ENCODE data around the gene SNX24.
A peak's percentile ranks its signal among the peaks of the same experiment; 100 is the strongest.

SNX24 gene

GRCh38 chr5:123035360-123035917 is 190.0 kb downstream of the SNX24 start (continued):
- TF ChIP-seq ZNF148 (tag by site-specific recombination; IDR thresholded peaks at IDR 0.05; ENCODE audit: borderline replicate concordance): no peak
- TF ChIP-seq ZNF341 (tag by site-specific recombination; IDR thresholded peaks at IDR 0.05; ENCODE audit: low read depth): peak; percentile 27; the same call in 1 of the 2 replicates
- no peak for TF ChIP-seq ZNF433 (tag by site-specific recombination; IDR thresholded peaks at IDR 0.05; ENCODE audit: low read depth)
- TF ChIP-seq ZNF837 (tag by site-specific recombination; IDR thresholded peaks at IDR 0.05): no peak
- no peak for TF ChIP-seq ZNF112 (tag by site-specific recombination; IDR thresholded peaks at IDR 0.05)
- no peak for TF ChIP-seq ZNF311 (tag by site-specific recombination; IDR thresholded peaks at IDR 0.05; ENCODE audit: borderline replicate concordance)
- no peak for TF ChIP-seq ZNF843 (tag by site-specific recombination; IDR thresholded peaks at IDR 0.05)
- TF ChIP-seq ZNF549 (tag by site-specific recombination; IDR thresholded peaks at IDR 0.05): no peak
- peak; percentile 56 for TF ChIP-seq ZEB2 (tag by site-specific recombination; IDR thresholded peaks at IDR 0.05)
- TF ChIP-seq ZNF239 (tag by site-specific recombination; IDR thresholded peaks at IDR 0.05): no peak
- TF ChIP-seq ZNF221 (tag by site-specific recombination; IDR thresholded peaks at IDR 0.05; ENCODE audit: borderline replicate concordance): no peak
- TF ChIP-seq, protein P1, sequence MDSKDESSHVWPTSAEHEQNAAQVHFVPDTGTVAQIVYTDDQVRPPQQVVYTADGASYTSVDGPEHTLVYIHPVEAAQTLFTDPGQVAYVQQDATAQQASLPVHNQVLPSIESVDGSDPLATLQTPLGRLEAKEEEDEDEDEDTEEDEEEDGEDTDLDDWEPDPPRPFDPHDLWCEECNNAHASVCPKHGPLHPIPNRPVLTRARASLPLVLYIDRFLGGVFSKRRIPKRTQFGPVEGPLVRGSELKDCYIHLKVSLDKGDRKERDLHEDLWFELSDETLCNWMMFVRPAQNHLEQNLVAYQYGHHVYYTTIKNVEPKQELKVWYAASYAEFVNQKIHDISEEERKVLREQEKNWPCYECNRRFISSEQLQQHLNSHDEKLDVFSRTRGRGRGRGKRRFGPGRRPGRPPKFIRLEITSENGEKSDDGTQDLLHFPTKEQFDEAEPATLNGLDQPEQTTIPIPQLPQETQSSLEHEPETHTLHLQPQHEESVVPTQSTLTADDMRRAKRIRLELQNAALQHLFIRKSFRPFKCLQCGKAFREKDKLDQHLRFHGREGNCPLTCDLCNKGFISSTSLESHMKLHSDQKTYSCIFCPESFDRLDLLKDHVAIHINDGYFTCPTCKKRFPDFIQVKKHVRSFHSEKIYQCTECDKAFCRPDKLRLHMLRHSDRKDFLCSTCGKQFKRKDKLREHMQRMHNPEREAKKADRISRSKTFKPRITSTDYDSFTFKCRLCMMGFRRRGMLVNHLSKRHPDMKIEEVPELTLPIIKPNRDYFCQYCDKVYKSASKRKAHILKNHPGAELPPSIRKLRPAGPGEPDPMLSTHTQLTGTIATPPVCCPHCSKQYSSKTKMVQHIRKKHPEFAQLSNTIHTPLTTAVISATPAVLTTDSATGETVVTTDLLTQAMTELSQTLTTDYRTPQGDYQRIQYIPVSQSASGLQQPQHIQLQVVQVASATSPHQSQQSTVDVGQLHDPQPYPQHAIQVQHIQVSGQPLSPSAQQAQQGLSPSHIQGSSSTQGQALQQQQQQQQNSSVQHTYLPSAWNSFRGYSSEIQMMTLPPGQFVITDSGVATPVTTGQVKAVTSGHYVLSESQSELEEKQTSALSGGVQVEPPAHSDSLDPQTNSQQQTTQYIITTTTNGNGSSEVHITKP (tag by site-specific recombination; IDR thresholded peaks at IDR 0.05): peak; percentile 71
- peak; percentile 16; the same call in 1 of the 2 replicates for TF ChIP-seq ZNF629 (tag by site-specific recombination; IDR thresholded peaks at IDR 0.05)
- TF ChIP-seq ZSCAN16 (tag by site-specific recombination; IDR thresholded peaks at IDR 0.05): no peak
- TF ChIP-seq YY1 (tag by site-specific recombination; IDR thresholded peaks at IDR 0.05): no peak
- peak; percentile 74 for TF ChIP-seq KLF9 (tag by site-specific recombination; IDR thresholded peaks at IDR 0.05; ENCODE audit: low read depth)
- no peak for TF ChIP-seq TCF7L2 (IDR thresholded peaks at IDR 0.05; ENCODE audit: borderline replicate concordance, low read depth, low read length)
- no peak for TF ChIP-seq ZBTB21 (tag by site-specific recombination; IDR thresholded peaks at IDR 0.05)
- no peak for TF ChIP-seq PRDM4 (tag by site-specific recombination; IDR thresholded peaks at IDR 0.05)
- TF ChIP-seq SCRT1 (tag by site-specific recombination; IDR thresholded peaks at IDR 0.05; ENCODE audit: borderline replicate concordance): peak; percentile 87; the same call in 1 of the 2 replicates
- TF ChIP-seq MYNN (tag by site-specific recombination; IDR thresholded peaks at IDR 0.05; ENCODE audit: borderline replicate concordance): no peak
- no peak for TF ChIP-seq ZNF707 (tag by site-specific recombination; IDR thresholded peaks at IDR 0.05)
- no peak for TF ChIP-seq ZNF624 (tag by site-specific recombination; IDR thresholded peaks at IDR 0.05)
- 0 out of 2 replicates have a peak, but pooled peaks have one; percentile 24 for TF ChIP-seq TRIM28 (IDR thresholded peaks at IDR 0.05; ENCODE audit: borderline replicate concordance, low read length)
- TF ChIP-seq ZNF501 (tag by site-specific recombination; IDR thresholded peaks at IDR 0.05): no peak
- no peak for TF ChIP-seq ZNF830 (tag by site-specific recombination; IDR thresholded peaks at IDR 0.05; ENCODE audit: low read depth)
- no peak for TF ChIP-seq ZBTB6 (tag by site-specific recombination; IDR thresholded peaks at IDR 0.05)
- TF ChIP-seq RBAK (tag by site-specific recombination; IDR thresholded peaks at IDR 0.05): no peak
- TF ChIP-seq ZBTB1 (tag by site-specific recombination; IDR thresholded peaks at IDR 0.05): no peak
- 0 out of 2 replicates have a peak, but pooled peaks have one; percentile 6 for TF ChIP-seq ZNF660 (tag by site-specific recombination; IDR thresholded peaks at IDR 0.05)
- TF ChIP-seq ZNF621 (tag by site-specific recombination; IDR thresholded peaks at IDR 0.05): no peak
- no peak for TF ChIP-seq ZNF174 (tag by site-specific recombination; IDR thresholded peaks at IDR 0.05)
- no peak for TF ChIP-seq KLF7 (tag by site-specific recombination; IDR thresholded peaks at IDR 0.05; ENCODE audit: borderline replicate concordance)

Measured in HEK293 (cell line).